ENCODE measurements around the gene HSD17B12.

Gene HSD17B12

GRCh38 chr11:43806976-43807375 lies 126.4 kb downstream of the HSD17B12 start:
- no peak for DNase-seq (ENCODE audit: low spot score)

- DNase-seq (ENCODE audit: low spot score): no peak
Measured at GRCh38 chr11:43810929-43811596, 130.5 kb downstream of the HSD17B12 start.

GRCh38 chr11:43812471-43812870 lies 131.9 kb downstream of the HSD17B12 start:
- no peak for DNase-seq (ENCODE audit: low spot score)

- no peak for DNase-seq (ENCODE audit: low spot score)
Measured at GRCh38 chr11:43818220-43818619, 137.7 kb downstream of the HSD17B12 start.

- no peak for DNase-seq (ENCODE audit: low spot score)
Measured at GRCh38 chr11:43819926-43820325, 139.4 kb downstream of the HSD17B12 start.

DNA sequence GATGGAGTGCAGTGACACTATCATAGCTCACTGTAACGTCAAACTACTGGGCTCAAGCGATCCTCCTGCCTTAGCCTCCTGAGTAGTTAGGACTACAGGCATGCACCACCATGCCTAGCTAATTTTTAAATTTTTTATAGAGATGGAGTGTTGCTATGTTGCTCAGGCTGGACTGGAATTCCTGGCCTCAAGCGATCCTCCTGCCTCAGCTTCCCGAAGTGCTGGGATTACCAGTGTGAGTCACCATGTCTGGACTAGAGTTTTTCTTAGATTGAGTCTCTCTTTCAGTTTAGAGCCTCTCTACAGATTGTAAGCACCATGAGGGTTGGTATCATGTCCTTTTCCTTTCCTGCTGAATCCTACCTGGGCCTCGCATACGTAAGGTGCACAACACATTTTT lies 142.8 kb downstream of the HSD17B12 start:
- DNase-seq (ENCODE audit: low spot score): no peak

DNA sequence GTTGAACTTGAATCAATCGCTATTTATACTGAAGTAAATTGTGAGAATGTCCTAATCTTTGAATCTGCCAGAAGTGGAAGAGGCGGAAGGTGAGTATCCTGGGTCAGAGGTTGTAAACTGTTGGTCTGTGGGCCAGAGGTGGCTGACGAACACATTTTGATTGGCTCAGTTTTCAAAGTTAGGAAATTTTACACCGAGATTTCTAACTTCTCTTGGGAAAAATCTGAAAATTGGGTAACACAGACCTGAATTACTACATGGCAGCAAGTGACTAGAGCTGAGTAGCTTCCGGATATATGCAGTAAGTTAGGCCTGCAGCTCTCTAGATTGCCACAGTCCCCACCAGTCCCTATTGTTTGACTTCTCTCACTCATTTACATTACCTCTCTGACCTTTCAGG lies 143.3 kb downstream of the HSD17B12 start:
- DNase-seq (ENCODE audit: low spot score): no peak

- no peak for DNase-seq (ENCODE audit: low spot score)
Measured at GRCh38 chr11:43825217-43825816, 144.8 kb downstream of the HSD17B12 start.

GRCh38 chr11:43830928-43831440 lies 150.4 kb downstream of the HSD17B12 start:
- DNase-seq (ENCODE audit: low spot score): no peak

GRCh38 chr11:43832536-43832935 lies 152.0 kb downstream of the HSD17B12 start:
- no peak for DNase-seq (ENCODE audit: low spot score)

- DNase-seq (ENCODE audit: low spot score): no peak
Measured at GRCh38 chr11:43833657-43834073, 153.1 kb downstream of the HSD17B12 start.

- no peak for DNase-seq (ENCODE audit: low spot score)
Measured at GRCh38 chr11:43834286-43834685, 153.7 kb downstream of the HSD17B12 start.

GRCh38 chr11:43835104-43835503 lies 154.6 kb downstream of the HSD17B12 start:
- DNase-seq (ENCODE audit: low spot score): no peak

- no peak for DNase-seq (ENCODE audit: low spot score)
Measured at GRCh38 chr11:43837879-43838278, 157.3 kb downstream of the HSD17B12 start.

DNA sequence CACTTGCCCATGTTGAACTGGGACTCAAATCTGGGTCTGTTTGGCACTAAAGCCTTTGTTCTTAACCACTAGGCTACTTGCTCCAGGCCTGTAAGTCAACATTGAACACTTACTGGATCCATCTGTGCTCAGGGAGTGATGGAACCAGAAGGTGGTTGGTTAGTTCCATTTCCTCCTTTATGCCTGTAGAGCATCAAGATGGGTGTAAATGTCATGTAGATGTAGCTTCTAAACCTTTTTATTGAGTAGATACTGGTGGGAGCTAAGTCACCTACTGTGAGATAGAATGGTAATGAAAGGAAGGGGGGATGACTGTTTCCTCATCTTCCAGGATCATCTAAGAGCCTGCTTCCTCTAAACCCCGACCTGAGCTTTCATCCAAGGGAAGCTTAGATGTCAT lies 161.5 kb downstream of the HSD17B12 start:
- DNase-seq (ENCODE audit: low spot score): no peak

GRCh38 chr11:43845816-43846215 lies 165.3 kb downstream of the HSD17B12 start:
- DNase-seq (ENCODE audit: low spot score): no peak

DNA sequence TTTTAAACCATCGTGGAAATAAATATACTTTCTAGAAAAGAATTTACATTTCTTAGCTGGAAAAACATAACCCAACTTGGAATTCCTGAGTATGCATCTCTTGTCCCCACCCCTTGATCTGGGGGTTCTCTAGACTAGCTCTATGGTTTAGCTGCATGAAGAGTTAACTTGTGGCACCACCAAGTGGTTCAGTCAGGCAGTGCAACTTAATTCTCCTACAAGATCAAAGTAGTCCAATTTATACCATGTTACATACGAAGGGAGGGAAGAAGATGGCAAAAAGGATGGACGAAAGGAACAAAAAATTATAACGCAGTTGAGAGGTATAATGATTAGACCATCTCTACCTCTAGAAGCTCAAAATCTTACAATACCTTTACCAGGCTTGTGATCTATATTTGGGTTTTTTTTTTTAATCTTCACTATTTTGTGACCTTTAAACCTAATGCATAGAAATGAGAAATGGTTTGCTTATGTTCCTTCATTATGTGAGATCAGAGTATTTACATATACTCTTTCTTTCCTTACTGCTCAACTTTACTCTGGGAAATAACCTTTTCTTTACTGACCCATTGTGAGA lies 171.6 kb downstream of the HSD17B12 start:
- peak; percentile 44 for DNase-seq (ENCODE audit: low spot score)

DNA sequence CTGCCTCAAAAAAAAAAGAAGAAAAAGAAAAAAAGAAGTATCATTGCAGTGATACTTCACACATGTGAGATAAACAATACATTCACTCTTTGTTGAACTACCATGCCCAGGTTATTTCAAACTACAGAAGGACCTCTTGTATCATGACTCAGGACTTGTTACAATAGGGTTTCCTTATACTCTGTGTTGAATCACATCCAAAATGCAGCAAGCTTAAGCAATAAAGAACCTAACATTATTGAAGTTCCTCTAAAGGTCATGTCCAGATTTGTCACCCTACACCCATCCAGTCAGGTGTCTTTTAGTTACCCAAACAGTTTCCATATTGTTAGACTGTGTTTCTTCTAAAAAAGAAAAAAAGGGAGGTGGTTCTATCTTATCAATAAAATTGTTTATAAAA lies 173.2 kb downstream of the HSD17B12 start:
- no peak for DNase-seq (ENCODE audit: low spot score)

- DNase-seq (ENCODE audit: low spot score): no peak
Measured at GRCh38 chr11:43856993-43857392, 176.5 kb downstream of the HSD17B12 start.

DNA sequence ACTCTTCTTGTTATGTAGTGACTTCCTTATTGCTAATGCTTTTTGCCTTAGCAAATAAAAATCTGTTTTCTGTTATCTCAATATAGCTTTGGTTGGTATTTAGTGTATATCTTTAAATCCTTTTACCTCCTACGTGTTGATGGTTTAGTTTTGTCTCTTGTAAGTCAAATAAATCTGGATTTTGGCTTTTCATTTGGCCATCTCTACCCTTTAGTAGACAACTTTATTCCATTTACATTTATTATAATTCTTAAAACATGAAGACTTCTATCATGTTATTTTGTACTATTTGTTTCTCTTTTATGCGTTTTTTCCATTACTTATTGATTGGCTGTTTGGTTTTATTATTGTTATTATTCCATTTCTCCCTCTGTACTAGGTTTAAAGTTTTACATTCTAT lies 180.6 kb downstream of the HSD17B12 start:
- no peak for DNase-seq (ENCODE audit: low spot score)

DNA sequence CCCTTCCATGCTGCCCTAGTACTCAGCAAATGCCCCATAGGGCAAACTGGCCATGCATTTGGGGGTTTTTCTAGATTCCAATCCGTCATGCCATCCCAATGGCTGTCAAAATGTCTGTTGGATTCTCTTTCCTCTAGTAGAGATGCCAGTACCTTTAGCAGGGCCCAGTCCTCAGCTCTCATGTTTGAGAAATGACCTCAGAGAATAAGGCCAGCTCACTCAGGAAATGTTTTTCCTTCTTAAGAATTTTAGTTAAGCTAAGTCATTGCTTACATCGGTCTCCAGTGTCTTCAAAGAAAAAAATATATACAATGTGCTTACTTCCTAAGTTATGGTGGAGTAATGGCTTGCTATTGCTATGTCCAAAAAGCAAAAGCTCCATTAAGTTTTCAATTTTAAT lies 186.0 kb downstream of the HSD17B12 start:
- DNase-seq (ENCODE audit: low spot score): no peak

DNA sequence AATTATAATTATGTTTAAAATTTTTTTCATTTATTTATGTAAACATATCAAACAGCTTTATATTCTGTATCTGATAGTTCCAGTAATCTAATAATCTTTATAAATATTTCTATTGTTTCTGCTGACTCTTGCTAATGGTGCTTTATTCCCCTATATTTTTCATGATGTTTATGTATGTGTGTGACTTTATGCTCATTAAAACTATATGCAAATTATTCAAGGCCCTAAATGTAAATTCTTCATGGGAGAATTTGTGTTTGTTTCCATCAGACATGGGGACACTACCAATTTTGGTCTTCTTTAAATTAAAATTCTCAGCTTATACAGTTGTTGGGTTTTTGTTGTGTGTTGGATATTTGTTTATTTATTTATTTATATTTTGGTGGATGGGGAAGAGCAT lies 186.4 kb downstream of the HSD17B12 start:
- no peak for DNase-seq (ENCODE audit: low spot score)

GRCh38 chr11:43868852-43869567 lies 188.5 kb downstream of the HSD17B12 start:
- DNase-seq (ENCODE audit: low spot score): no peak

Measured in hematopoietic multipotent progenitor cell treated with erythropoietin and hydrocortisone succinate and interleukin-3 and kit ligand, for 17 days (in vitro differentiated cells).